Astrocyte of the hippocampus (primary cell): ENCODE data around the gene GSE1.

Source experiments
- DNase-seq: peaks from one replicate; pipeline ENCODE4 v3.0.0; 2011; ENCODE audit warnings: low read depth, low spot score

GSE1 gene

GRCh38 chr16:85616607-85617321 is 3.6 kb downstream of the GSE1 start:
- peak; percentile 42 for DNase-seq

DNA sequence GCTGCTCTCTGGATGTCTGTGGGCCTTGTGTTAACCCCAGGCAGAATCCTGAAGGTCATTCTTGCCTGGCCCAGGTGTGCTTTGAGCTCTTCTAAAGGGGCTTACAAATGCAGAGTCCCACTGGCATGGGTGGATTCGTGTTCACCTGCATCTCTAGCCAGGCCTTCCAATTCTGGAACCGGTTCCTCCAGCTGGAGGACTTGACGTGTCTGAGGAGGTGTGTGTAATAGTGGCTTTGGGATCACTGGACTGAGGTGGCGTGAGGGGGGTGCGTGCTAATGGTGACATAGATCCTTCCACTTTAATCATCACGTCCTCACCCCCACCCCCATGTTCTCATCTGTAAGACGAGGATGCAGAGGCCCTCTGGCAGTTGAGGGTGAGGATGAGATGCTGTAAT is 4.8 kb downstream of the GSE1 start:
- DNase-seq, result no peak

GRCh38 chr16:85618521-85618920 is 5.4 kb downstream of the GSE1 start:
- DNase-seq, result no peak

DNA sequence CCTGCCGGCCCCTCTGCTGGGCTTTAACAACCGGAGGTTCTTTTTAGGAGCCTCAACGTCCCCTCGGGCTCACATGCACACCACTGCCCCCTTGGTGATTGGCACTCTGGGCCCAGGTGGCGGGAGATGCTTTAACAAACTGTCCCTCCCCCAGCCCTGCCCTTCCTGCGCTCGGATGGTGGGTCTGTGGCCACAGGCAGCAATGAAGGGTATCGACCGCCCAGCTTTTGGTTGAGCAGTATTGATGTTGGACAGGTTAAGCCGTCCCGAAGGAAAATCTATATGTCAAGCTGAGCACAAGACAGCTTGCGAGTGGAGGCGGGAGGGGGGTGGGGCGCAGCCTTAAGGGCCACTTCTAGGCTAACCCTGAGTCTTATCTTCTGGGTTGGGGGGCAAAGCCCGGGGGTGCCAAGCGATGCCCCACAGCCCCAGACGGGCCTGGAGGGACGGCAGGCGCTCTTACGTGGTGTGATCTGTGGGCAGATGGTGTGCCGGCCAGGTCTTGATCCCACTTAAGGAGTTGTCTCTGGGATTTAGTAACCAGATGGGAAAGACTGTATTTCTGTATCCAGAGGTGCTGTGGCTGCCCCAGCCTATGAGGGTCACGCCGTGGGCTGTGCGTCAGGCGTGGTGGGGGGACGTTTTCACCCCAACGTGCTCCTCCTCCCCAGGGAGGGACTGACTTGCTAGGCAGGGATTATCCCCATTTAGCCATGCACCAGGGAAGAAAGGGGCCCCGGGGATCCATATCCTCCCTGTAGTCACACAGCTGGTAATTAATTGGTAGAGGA is 6.2 kb downstream of the GSE1 start:
- no peak for DNase-seq

DNA sequence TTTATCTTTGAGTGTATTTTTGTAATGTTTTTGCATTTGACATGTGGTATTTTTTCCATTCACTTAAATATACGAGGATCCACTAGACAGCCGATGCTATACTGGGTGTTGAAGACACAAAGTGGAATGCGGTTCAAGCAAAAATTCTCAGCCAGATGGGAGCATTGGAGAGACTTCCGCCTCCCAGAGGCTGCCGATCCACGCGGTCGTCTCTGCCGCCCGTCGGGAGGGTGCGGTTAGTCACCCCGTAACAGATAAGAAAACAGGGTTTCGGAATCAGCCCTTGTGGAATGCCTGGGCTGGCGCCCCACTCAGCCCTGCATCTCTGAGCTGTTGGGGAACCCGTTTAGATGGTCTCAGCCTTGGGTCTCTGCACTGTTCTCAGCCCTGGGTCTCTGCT is 7.3 kb downstream of the GSE1 start:
- DNase-seq, result no peak

GRCh38 chr16:85621698-85622428 is 8.7 kb downstream of the GSE1 start:
- DNase-seq, result no peak

GRCh38 chr16:85622683-85623082 is 9.6 kb downstream of the GSE1 start:
- no peak for DNase-seq

DNA sequence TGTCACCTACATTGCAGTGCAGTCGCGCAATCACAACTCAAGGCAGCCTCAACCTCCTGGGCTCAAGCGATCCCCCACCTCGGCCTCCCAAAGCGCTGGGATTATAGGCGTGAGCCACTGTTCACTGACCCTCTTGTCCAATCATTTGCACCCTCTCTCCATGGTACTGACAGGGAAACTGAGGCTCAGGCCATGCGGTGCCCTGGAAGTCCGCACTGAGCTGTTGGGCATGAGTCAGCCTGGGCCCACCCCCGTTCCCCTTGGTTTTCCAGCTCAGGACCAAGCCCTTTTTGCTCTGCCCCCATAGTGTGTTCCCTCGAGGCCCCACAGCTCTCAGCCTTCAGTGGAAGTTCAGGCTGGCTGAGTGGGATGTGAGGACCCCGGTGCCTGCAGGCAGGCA is 10.1 kb downstream of the GSE1 start:
- no peak for DNase-seq

DNA sequence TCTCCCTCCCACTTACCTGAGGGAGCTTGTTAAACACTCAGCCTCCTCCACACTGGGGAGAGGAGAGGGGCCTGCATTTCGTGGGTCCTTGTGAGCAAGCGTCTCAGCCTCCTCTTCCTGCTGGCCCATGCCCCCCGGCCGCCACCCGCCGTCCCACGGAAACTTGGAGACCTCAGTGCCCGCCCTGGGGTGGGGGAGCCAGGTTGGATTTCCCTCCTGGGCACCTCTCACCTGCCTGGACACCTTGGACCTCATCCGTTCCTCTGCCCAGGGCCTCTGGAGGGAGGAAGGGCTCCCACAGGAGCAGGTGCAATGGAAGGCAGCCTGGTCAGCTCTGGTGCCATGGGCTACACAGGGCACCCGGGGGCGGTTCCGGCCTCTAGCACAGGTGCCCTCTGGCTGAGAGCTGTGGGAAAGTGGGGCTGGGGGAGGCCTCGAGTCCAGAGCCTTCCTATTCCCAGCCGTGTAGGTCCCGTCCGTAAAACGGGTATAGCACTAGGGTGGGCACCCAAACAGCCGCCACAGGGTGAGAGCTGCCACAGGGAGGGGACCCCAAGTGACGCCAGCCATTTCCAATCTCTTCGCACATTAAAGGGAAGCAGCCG is 11.0 kb downstream of the GSE1 start:
- DNase-seq, result no peak

DNA sequence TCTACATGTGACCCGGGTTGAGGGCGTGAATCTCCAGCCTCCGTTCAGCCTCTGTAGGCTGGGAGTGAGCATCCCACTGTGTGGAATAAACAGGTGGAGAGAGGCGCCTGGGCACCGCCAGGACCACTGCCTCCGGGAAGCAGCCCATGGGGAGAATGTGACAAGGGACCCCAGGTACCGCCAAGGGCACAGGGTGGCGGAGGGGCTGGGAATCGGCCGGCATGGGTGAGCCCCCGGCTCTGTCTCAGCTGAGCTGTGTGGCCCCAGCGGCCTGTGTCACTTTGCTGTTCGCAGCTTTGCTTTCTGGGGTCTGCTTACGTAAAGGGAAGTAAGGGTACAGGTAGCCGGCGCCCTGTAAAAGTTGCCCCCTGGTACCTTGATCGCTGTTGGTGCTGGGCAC is 11.5 kb downstream of the GSE1 start:
- DNase-seq, result no peak

DNA sequence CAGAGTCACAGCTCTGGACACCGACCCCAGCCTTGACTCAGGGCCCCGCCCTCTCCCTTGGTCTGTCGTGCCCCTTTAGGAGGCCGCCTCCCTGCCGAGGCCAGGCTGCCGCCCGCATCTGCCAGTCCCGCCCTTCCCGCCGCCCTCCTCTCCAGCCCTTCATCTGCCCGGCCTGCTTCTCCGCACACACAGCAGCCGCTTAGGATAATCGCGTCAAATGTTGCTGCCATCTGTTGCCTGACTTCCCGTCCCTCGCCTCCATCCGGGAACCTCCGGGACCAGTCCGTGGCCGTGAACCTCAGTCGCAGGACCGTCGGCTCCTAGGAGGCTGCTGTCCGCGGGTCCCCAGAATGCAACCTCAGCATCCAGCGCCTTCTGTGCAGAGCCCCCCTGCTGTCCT is 11.9 kb downstream of the GSE1 start:
- no peak for DNase-seq

DNA sequence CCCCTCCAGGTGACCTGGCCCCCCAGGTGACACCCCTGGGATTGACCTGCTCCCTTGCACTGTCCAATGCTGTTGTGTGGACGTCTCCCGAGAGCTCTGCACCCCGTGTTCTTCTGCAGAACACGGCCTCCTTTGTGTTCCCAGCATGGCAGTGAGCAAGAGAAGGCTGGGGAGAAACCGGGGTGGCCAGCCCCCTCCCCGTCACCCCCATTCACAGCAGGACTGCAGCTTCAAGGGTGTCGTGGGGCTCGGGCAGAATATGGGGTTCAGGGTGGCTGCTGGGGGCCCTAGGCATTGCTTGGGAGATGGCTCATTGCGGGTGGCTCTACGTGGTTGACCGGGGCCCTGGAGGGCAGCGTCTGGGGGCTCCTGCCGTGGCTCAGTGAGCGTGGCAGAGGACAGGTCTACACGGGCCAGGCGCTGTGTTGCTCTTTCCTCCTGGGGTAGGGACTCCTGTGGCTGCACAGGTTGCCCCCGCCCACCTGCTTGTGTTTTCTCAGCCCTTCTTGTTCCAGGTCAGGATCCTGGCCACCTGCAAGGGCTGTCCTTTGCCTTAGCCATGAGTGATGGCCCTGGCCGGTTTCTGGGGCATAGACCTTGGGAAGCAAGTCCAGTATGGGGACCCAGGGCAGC is 12.5 kb downstream of the GSE1 start:
- DNase-seq, result no peak

DNA sequence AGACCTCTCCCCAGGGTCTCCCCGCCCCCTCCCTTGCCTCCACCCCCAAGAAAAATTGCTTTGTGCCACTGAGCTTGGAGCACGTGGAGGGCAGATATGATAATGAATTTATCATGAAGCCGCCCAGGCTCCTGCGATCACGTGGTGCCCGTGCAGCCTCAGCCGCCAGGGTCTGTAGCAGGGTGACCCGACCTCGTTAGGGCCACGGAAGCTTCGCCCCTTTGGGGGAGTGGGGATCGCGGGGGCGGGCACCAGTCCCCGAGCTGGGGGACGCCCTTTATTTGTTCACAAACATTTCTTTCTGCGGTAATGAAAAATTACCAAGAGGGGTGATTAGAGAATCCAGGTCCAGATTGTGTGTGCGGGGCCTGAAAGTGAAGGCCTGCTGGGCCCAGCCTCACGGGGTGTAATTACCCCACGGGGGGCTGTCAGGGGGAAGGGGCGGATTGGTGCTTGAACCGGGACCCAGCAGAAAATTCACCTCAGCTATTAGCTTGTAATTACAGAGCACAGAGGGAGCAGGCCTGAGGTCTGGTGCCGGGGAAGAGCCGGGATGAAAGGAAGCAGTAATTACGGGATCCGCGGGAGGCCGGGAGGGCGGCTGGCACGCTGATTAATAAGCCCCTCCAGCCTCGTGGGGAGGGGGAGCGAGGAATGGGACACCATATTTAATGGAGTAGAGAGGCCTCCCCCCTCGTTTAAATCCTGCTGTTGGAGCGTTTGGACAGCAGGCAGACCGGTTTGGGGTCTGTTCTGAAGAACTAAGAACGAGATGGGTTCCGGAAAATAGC is 13.3 kb downstream of the GSE1 start:
- DNase-seq, result peak; percentile 51

DNA sequence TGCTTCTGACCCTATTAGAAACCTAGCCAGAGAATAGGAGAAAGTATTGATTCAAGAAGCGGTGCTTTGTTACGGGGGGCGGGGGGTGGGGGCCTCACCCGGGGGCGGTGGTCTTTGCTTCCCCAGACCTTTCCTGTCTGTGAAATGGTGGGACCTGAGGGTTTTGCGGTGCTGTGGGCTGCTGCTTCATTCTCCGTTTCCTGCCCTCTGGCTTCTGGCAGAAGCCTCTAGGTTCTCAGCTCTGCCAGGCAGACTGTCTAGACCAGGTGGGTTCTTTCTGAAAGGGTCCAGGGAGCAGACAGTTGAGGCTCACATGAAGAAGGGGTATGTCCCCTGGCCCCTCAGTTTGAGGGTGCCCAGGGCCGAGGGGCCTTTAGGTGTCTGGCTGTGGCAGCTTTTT is 14.0 kb downstream of the GSE1 start:
- DNase-seq, result no peak

DNA sequence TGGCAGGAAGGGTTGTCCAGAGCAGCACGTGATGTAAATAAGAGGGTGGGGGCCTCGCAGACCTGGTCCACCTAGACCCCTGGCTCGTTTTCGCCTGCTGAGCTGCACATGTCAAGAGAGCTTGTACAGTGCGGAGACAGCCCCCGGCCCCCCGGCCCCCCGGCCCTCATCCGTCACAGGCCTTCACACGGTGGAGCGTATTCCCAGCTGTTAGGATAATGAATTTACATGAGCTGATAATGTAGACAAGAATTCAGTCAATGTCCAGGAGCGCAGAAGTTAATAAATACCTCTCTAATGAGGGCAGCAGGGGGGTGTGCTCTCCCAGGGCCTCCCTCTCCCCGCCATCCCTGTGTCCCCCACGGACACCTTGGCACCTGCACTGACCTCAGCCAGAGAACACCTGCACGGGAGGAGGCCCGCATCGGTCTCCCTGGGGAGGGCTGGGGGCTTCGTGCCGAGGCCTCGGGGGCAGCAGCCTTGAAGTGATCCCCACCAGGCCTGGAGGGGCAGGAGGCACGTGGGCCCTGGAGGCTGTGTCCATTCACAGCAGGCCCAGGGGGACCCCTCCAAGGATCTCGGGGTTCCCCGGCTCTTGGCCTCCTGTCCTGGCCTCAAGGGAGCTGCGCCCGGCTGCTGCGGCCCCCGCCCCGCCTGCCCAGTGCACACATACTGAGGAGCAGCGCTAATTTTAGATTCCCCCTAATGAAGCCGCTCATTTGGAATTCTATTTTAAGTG is 14.6 kb downstream of the GSE1 start:
- peak; percentile 36 for DNase-seq

DNA sequence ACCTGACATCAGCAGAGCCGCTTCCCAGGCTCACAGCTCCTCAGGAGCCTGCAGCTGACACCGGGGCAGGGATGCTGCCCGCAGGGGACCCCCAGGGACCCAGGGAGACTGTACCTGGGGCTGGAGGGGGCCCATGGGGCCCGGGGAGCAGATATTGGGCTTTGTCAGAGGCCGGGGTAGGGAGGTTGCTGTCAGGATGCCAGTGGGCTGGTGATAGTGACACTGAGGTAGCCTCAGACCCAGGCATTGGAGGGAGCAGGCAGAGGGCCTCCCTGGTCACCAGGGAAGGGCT is 15.1 kb downstream of the GSE1 start:
- no peak for DNase-seq

DNA sequence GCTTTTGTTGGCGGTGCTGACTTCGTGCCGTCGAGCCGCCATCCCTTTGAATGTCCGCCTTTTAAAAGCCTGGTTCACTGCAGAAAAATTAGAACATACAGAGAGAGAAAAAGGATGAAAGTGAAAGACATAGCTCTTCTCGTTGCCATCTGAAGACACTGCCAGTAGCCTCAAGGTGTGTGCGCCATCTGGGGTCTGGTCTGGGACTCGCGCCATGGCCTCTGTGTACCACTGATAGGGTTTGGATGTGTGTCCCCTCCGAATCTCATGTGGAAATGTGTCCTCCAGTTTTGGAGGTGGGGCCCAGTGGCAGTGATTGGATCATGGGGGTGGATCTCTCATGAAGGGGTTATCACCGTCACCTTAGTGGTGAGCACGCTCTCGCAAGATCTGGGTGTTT is 15.5 kb downstream of the GSE1 start:
- DNase-seq, result no peak

- no peak for DNase-seq
These were observed 16.2 kb downstream of the GSE1 start for GRCh38 chr16:85629326-85629725.

GRCh38 chr16:85629853-85630252 is 16.7 kb downstream of the GSE1 start:
- no peak for DNase-seq

DNA sequence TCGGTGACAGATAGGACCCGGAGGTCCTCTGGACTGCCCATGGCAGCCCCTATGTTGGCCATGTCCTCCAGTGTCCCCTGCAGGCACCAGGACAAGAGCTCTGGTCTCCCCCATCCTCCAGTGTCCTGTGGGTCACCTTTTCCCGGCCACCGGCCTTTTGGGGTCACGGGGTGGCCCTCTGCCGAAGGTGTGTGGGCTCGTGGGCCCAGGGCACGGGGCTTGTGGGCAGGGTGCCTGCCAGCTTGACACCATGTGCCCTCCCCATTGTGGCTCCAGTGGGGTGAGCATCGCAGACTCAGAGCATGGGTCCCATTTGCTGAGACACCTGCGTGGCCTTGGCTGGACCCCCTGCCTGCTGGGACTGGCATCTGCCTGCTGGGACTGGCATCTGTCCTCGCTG is 18.1 kb downstream of the GSE1 start:
- no peak for DNase-seq
